Coronary artery (tissue), 2 donors: ENCODE results near the gene CHMP5.

Source experiments
- DNase-seq: peaks from one replicate; pipeline ENCODE4 v3.0.0-alpha.2; 2017; ENCODE audit warnings: low spot score
- H3K27ac ChIP-seq, 2 donors: fragments of 200-600 bp; sonication (generic); one replicate each; pipeline ENCODE4 v1.5.1; 2016 to 2019
- H3K4me3 ChIP-seq: fragments of 200-600 bp; sonication (generic); 2 replicates; pipeline ENCODE4 v1.5.1; 2016; ENCODE audit warnings: mild to moderate bottlenecking, moderate library complexity
- CTCF ChIP-seq: fragments of 200-600 bp; sonication (generic); IDR thresholded peaks from one replicate; pipeline ENCODE4 v1.5.1; 2019; ENCODE audit warnings: antibody characterized with exemption

The CHMP5 gene

GRCh38 chr9:33250458-33250995 is 14.3 kb upstream of the CHMP5 start:
- DNase-seq, result no peak
- H3K27ac ChIP-seq, result no peak overlapping the region
- no peak for TF ChIP-seq CTCF
- no peak overlapping the region for H3K4me3 ChIP-seq

- Histone ChIP-seq H3K27ac (no peak overlapping the region), H3K4me3 (no peak overlapping the region)
- no peak for TF ChIP-seq CTCF
- no peak for DNase-seq
Observed at GRCh38 chr9:33254211-33254610, 10.6 kb upstream of the CHMP5 start.

GRCh38 chr9:33255014-33255413 is 9.8 kb upstream of the CHMP5 start:
- no peak for TF ChIP-seq CTCF
- Histone ChIP-seq H3K27ac (no peak overlapping the region), H3K4me3 (no peak overlapping the region)
- no peak for DNase-seq

DNA sequence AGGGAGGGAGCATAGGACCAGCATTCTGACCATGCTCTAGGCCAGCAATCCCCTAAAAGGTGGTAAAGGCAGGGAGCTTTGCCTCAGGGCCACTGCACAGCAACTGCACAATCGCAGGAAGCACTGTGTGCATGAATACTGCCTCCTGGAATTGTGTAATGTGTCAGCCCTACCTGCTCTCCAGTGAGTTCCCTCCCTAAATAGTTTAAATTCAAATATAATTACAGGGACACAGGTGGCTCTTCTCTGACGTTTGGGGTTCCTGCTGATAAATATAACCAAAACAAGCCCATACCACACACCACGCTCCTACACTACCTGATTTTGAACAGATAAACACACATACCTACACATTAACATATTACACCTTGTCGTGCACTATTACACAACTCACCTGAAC is 9.4 kb upstream of the CHMP5 start:
- no peak for DNase-seq
- TF ChIP-seq CTCF, result no peak
- no peak overlapping the region for H3K4me3 ChIP-seq
- H3K27ac ChIP-seq, result no peak overlapping the region

DNA sequence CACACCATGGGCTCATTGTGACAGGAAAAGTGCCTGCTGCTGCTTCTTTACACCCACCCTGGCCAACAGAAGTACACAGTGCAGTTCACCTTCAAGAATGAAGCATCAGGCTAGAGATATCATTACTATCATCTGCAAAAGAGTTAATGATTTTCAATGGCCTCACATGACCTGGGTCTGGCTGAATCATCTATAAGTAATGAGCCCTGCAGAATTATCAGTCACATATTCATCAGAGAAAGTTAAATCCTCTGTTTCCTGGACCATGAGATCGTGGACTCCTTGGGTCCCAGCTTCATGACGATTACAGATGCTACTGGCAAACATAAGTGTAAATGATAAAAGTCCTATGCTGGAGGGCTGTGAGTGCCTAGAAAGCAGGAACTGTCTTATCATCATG is 8.6 kb upstream of the CHMP5 start:
- TF ChIP-seq CTCF, result no peak
- Histone ChIP-seq H3K4me3 (no peak overlapping the region), H3K27ac (no peak overlapping the region)
- DNase-seq, result no peak

DNA sequence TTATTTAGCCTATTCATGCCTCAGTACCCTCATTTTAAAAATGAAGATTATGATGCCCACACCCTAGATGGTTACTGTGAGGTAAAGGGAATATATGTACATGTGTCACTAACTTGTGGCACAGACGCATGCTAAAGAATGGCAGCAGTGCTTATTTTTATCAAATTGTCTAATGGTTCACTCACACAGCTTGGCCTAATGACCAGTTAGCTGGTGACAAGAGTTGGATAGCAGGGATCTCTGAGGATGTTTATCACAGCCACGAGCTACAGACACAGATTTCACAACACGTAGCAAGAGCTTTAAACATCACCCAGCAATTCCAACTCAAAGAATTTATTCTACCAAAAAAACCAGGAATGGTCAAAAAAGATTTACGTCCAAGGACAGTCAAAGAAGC is 7.6 kb upstream of the CHMP5 start:
- no peak for TF ChIP-seq CTCF
- no peak overlapping the region for H3K27ac ChIP-seq
- DNase-seq, result no peak
- no peak overlapping the region for H3K4me3 ChIP-seq

DNA sequence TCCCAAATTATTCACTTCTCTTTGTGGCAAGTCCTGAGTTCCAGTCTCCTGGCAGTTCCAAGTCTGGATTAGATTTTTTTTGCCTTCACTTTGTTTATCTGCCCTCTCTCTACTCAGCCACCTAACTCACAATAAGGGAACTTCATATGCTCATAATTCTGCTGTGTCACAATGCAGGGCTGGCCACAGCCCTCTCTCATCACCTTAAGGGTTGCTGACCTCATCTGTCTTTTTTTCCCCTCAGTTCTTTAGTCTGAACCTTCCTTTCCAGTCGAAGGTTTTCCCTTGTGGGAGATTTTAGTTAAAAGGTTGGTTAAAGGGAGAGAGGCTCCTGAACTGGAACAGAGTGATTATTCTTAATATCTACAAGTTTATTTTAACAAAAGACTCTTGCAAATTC is 4.5 kb upstream of the CHMP5 start:
- no peak overlapping the region for H3K4me3 ChIP-seq
- TF ChIP-seq CTCF, result no peak
- H3K27ac ChIP-seq, result no peak overlapping the region
- DNase-seq, result no peak
